NCI-H187 (cell line): ENCODE measurements around the gene AHNAK.
A peak's percentile ranks its signal among the peaks of the same experiment; 100 is the strongest.
"Not testable (repeated sequence)": the region's sequence is repeated elsewhere in the genome, so short reads cannot be mapped to it uniquely, and the experiment has no call there.

Experiments used
- DNase-seq, 2 experiments: peaks; one replicate each; lab custom pipeline; 2025; lab: John Stamatoyannopoulos, UW

Gene AHNAK

DNA sequence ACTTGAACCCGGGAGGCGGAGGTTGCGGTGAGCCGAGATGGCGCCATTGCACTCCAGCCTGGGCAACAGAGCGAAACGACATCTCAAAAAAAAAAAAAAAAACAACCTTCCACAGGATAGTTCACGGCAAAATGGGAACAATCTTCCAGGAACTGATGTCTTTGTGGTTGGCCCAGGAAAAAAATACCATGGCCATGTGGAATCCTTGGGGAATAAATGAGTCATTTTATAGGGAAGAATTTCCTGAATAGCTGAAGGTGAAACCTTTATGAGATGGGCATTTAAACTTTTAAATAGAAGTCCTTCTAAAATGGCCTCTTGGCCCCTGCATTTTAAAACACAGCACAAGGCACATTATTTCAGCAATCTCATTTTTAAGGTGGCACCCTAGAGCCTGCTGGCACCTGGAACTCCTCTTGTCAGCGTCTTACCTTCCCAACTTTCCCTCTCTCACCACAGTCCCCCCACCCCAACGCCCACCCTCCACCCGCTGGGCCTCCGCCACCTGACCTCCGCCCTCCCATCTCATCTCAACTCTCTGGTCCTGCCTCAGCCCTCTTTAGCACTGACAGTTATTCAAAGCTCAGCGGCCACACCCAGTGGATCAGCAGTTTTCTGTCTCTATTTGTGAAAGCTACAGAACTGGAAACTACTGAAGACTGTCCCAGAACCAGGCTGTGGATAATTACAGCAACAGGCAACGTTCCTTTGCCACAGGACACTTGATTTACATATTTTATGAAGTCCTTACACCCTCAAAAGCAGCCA is 84.7 kb downstream of the AHNAK start:
- DNase-seq, result no peak

DNA sequence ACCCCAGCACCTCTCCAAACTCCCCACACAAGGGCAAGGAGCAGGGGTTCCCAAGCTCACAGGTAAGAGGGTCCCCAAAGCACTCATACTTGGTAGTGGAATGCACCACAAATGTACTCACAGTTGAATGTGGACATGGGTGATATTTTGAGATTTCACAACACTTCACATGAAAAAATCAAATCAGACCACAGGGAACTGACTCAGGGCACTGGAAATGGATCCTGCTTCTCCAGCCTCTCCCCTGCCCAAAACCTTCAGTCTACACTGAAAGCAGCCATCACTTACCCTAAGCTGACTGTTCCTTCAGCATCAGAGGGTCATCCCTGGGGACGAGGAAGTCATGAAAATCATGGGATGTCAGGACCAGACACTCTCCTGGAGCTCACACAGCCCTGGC is 87.5 kb downstream of the AHNAK start:
- no peak for DNase-seq

DNA sequence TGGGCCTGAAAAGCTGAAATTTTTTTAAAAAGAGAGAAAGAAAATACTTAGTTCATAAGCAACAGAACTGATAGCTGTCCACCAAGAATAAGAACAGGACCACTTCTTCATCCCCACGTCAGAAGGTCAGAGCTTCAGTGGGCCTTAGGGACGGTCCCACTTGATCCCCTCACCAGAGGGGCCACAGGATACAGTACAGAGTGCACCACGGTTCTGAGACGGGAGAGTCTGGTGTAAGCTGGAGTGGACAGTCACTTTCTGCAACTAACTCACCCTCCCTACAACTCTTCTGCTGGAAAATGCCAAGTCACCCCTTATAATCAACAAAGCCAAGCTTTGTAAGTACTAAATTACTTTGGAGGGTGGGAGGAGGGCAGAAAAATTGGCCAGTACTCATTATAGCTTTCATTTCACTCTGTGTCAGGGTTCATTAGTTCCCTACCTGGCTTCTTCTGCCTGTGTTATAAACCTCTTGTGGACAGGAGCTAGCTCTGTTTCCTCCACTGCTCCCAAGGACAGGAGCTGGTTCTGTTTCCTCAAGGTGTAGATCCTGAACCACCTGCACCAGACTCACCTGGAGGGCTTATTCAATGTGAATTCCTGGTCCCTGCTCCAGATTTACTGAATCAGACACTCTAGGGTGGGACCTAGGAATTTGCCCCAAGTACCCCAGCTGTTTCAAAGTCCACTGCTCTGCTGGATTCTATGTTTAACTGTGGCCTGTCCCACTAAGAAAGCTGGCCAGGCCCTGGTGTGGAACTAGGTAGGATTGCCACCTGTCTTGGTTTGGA is 88.2 kb downstream of the AHNAK start:
- DNase-seq, result no peak

DNA sequence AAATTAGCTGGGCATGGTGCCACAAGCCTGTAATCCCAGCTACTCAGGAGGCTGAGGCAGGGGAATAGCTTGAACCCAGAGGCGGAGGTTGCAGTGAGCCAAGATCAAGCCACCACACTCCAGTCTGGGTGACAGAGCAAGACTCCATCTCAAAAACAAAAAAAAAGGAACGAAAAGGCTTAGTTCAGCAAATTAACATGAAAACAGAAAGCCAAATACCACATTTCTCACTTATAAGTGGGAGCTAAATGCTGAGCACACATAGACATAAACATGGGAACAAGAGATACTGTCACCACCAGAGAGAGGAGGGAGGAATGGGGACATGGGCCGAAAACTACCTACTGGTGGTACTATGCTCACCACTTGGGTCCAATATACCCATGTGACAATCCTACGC is 89.1 kb downstream of the AHNAK start:
- DNase-seq, result no peak

DNA sequence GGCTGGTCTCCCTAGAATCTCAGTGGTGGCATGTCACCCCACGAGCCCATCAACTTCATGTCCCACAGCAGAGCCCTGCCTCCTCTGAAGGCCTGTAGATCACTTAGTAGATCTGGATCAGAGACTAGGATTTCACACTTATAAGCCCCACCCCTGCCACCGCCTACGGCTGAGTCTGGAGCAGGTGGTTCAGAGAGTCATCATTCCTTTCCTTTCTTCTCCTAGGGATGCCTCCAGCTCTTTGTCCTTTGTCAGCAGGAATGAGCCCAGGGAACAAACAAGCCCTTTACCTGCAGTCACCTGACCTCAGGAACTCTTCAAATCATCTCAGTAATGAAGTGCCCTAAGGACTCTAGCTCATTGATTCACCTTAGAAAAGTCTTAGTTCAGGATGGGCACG is 90.0 kb downstream of the AHNAK start:
- peak; percentile 55 to 83 for DNase-seq

DNA sequence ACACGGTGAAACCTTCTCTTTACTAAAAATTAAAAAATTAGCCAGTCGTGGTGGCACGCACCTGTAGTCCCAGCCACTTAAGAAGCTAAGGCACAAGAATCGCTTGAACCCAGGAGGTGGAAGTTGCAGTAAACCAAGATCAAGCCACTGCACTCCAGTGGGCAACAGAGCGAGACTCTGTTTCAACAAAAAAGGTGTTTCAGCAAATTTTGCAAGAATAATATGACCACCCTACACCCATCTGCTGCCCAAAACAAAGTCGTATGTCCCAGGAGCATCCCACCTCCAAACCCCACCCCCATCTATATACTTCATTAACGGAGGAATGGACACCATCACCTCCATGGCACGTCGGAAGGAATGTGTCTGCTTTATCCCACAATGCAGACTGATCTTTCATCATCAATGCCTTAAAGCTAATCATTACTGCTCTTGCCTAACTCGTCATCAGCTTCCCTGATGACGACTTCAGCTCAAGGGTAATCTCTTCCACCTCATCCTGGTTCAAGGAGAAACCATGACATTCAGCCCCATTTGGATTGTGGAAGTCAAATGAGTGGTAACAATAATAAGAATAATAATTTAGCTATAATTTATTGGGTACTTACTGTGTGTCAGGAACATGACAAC is 93.7 kb downstream of the AHNAK start:
- DNase-seq, result no peak

DNA sequence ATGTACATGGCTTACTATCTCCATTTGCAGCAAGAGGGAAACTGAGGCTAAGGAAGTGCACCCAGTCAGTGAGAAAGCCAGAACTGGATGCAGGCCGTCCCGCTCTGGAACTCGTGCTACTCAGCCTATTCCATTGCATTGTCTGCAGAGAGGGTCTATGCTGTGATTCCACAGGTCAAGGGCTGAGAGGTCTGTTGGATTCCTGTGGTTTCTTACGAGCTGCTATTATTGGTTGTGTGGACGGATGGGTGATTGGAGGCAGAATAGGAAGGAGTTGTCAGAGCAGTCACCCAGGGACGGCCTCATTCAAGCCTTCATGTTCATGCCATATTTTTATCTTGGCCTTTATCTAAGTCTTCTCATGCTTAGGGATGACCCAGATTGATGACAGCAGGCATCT is 94.3 kb downstream of the AHNAK start:
- DNase-seq, result no peak

DNA sequence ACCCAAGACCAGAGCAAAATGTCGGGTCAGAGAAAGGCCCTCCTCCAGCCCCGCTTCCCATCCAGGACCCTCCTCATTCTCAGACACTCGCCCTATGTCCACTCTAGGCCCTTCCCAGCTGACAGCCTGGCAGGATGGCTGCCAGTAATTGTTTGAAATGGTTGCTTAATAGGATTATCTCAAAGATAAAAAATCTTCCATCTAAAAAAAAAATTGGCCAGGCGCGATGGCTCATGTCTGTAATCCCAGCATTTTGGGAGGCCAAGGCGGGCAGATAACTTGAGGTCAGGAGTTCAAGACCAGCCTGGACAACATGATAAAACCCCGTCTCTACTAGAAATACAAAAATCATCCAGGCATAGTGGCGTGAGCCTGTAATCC is 95.4 kb downstream of the AHNAK start:
- no peak for DNase-seq

DNA sequence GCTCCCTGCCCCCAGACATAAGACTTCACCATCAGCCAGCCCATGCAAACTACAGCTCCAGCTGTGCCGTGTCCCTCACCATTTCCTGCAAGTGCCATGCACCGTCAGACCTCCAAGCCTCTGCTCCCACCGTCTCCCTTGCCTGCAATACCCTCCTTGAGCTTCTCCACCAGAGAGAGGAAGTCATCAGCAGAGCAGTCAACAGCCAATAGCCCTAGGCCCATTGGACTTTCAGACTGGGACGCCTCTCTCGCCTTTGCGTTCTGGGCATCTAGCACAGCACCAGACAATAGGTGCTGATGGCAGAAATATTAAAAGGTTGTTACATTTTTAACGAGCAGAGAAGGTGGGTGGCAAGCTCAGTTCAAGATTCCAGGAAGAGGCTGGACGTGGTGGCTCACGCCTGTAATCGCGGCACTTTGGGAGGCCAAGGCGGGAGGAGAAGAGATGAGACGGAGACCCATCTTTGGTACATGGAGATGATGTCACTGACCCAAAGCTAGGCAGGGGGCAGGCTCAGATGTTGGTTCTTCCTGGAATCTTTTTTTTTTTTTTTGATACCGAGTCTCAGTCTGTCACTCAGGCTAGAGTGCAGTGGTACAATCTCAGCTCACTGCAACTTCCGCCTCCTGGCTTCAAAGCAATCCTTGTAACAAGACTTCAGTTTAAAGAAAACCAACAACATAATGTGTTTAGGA is 95.9 kb downstream of the AHNAK start:
- DNase-seq, result no peak

DNA sequence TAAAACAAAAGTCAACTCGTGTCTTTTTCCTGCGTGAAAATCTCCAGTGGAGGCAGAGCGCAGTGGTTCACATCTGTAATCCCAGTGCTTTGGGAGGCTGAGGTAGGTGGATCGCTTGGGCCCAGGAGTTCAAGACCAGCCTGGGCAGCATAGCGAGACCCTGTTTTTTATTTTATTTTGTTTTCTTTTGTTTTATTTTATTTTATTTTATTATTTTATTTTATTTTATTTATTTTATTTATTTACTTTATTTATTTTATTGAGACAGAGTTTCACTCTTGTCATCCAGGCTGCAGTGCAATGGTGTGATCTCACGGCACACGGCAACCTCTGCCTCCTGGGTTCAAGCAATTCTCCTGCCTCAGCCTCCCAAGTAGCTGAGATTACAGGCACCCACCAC is 96.7 kb downstream of the AHNAK start:
- not testable (repeated sequence) for DNase-seq

DNA sequence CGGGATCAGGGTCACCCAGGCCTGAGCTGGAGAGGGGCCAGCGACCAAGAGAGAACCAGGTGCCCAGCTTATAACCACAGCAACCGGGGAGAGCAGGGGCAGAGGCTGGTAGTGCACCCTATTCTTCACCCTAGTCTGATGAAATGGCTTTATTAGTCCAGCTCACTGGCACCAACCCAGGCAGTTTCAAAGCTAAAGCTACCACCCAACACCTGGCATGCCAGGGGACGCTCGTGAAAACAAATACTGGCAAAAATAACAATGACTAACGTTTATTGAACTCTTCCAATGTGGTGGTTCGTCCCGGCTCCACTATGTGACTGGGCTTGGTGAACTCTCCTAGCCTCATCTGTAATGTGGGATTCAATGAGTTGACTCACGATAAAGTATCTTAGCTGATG is 97.2 kb downstream of the AHNAK start:
- no peak for DNase-seq

DNA sequence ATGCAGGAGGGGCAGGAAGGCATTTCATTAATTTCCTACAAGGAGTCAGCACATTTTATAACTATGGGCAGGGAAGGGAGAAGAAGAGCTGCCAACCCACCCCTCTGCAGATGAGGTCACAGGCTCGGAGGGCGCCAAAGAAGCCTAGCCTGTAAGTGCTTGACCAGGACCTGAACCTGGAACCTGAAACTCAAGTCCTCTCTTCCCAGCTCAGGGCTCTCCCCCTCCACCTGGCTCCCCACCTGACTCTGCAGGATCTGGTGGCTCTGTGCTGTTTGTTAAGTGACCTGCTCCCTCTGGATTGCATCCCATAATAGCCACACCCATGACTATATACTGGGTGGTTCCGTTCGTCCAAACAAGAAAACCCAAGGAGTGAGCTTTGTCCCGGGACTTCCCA is 100.5 kb downstream of the AHNAK start:
- DNase-seq, result no peak

DNA sequence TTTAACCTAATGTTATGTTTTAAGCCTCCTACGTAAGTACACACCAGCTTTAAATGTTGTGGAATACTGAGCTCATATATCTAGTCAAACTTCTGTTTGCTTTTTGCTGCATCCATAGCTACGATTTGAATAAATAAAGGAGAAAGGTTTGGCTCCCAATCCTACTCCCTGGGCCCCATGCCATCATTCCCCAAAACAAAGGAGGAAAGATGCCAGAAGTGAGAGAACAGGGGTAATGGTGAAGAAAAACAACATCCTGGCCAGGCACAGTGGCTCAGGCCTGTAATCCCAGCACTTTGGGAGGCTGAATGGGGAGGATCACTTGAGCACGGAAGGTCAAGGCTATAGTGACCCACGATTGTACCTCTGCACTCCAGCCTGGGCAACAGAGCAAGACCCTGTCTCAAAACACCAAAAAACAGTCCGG is 101.3 kb downstream of the AHNAK start:
- DNase-seq, result no peak

DNA sequence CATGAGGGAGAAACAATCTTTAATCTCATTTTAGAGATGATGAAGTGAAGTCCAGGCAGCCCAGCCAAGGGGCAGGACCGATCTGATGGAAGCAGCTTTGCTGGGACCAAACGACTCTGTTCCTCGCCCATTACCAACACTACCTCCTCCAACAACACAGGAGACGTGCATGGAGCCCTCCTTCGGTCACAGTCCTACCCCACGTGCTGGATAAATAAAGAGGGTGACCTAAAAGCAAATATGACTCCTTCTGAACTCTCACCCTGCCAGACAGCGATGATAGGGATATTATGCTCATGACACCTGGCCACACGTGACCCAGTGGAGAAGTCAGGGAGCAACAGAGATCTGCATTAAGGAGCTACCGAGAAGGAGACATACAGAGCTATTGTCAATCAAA is 101.8 kb downstream of the AHNAK start:
- DNase-seq, result no peak

DNA sequence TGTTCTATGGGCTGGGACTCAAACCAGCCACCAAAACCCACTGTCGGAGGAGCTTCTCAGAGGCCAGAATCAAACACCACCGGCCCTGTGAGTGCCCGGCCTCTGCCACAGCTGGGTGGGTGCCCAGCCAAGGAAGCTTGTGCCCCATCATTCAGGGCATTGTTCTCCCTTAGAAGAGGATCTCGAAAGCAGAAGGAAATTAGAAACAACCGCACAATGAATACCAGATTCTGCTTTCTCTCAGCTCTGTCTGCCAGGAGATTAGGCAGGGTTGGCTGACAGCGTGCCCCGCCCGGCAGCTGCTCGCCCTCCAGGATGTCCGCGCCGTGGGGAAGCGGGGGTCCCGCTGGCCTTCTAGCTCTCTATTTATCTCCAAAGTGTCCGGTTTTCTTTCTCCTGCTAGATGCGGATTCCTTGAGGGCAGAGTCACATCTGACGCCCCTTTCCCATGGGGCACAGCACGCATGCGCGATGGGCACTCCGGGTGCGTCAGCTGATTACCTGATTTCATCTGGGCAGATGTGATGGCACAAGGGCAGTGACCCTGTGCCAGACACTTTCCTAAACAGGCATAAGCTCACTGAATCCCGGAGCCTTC is 102.3 kb downstream of the AHNAK start:
- DNase-seq, result no peak

DNA sequence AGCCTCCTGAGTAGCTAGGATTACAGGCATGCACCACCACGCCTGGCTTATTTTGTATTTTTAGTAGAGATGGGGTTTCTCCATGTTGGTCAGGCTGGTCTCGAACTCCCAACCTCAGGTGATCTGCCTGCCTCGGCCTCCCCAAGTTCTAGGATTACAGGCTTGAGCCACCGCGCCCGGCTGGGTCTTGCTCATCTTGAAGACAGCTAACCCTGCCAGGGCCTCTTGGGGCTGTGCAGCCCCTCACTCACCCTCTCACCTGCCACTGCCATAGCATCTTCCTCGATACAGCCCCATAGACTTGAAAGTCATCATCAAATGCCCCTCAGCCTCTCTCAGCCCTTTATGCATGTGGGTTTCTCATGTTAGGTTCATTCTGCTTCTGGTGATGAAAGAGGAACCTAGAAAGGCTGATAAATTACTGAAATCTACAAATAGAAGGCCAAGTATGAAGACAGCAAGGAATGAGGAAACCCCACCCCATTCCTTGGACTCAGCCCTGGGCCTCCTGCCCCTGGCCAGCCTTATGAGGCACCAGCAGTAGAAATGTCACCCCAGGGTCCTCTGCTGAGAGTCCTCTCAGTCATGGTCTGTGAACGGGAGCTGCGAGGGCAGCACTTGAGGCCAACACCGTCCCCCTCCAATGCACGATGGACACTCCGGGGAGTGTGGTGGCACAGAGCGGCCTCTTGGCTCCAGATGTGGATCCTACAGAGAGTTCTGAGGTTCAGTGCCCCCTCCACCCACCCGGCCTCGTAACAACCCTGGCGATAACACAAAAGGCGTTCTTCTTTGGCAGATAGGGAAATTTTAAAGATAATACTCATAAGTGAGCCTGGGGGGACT is 103.0 kb downstream of the AHNAK start:
- DNase-seq, result no peak

DNA sequence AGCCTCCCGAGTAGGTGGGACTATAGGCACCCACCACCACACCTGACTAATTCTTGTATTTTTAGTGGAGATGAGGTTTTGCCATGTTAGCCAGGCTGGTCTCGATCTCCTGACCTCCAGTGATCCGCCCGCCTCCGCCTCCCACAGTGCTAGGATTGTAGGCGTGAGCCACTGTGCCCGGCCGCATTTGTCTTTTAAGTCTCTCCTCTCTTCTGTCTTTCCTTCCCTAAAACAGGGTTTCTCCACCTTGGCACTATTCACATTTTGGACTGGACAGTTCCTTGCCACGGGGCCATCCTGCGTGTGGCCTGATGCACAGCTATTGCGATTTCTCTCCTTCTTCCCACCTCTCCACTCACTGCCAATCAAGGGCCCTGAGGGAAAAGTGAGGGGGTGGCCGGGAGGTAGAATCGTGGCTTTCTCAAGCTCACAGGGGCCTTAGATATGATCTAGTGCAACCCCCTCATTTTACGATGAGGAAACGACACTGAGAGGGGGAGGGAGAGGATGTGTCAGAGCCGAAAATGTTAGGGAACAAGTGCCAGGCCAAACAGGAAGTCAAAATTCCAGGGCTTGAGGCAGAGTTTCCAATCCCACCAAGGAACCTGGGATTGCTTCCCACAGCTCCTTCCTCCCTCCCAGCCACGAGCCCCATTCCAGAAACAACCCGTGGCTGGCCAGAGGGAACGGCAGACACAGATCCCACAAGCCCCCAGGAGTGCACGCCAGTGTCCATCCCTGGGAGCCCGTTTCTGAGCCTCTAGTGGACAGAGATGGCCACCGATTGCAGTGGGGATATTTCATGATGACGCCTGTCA is 106.6 kb downstream of the AHNAK start:
- DNase-seq, result no peak

DNA sequence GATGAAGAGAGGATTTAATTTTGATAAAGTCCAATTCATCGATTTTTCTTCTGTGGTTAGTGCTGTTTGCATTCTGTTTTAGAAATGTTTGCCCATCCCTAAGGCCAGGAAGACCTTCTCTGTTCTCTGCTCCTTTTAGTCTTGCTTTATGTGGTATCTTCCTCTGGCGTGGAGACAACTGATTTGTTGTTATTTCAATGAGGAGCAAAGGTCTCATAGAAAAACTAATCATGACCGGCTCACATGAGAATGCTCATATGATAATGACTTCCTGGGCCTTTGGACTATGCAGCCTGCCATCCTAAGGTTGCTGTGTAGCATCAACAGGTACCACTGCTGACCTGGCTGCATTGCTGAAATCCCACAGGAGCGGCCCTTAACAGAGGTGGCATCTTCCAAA is 108.0 kb downstream of the AHNAK start:
- no peak for DNase-seq

DNA sequence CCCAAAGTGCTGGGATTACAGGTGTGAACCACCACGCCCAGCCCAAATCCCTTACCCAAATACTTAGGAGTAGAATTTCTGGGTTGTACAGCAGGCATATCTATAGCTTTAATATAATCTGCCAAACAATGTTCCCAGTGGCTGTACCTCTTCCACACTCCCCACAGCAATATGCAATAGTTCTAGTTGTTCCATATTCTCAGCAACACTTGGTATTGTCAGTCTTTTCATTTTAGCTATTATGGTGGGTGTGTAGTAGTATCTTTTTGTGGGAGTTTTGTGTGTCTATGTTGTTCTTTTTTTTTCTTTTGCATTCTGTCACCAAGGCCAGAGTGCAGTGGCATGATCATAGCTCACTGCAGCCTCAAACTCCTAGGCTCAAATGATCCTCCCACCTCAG is 109.0 kb downstream of the AHNAK start:
- no peak for DNase-seq
